Inflammatory macrophage treated with lipopolysaccharide for 1 hour (primary cell): ENCODE measurements around the gene KIF26B.
"Not testable (repeated sequence)": the region's sequence is repeated elsewhere in the genome, so short reads cannot be mapped to it uniquely, and the experiment has no call there.

ENCODE experiments used
- DNase-seq, 2 donors: peaks; one replicate each; pipeline ENCODE4 v3.0.0-alpha.2; 2020 to 2022

KIF26B gene

GRCh38 chr1:245690156-245690690 is 535.4 kb downstream of the KIF26B start:
- peak; percentile 40 to 46 for DNase-seq

- no peak for DNase-seq
Observed at GRCh38 chr1:245690946-245691541, 536.3 kb downstream of the KIF26B start.

DNA sequence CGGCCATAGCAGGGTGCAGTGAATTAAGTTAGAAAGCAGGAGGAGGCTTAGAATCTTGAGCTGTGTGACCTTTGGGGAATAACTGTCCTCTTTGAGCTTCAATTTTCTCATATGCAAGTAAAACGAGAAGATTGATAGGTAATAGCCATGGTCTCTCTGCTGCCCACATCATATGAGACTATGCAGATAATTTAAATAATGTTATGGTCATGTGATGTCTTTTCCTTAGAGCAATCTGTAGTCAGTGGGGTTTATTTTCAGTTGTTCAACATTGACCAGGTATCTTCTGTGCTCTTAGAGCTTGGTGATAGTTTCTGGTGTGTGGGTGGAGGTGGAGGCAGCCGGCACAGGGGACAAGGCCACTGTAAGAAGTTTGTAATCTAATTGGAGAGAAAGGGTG is 537.1 kb downstream of the KIF26B start:
- DNase-seq = no peak

DNA sequence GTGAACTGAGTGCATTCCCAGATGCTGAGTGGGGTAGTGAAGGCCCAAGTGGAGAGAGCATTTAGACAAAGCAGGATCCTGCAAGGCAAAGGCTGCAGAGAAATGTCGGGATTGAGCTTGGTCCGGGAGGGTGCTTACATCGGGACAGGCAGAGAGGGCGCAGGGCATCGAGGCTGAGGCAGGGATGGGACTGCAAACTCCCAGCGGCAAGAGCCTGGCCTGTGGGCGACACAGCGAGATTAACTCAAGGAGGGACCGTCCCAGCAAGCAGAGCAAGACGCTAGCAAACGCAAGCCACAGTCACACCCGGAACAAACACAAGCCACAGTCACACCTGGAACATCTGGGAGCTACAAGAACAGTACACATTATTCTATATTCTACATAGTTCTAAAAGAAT is 537.5 kb downstream of the KIF26B start:
- no peak for DNase-seq

- no peak for DNase-seq
Observed at GRCh38 chr1:245693116-245693793, 538.5 kb downstream of the KIF26B start.

- DNase-seq = no peak
Observed at GRCh38 chr1:245693941-245694752, 539.4 kb downstream of the KIF26B start.

DNA sequence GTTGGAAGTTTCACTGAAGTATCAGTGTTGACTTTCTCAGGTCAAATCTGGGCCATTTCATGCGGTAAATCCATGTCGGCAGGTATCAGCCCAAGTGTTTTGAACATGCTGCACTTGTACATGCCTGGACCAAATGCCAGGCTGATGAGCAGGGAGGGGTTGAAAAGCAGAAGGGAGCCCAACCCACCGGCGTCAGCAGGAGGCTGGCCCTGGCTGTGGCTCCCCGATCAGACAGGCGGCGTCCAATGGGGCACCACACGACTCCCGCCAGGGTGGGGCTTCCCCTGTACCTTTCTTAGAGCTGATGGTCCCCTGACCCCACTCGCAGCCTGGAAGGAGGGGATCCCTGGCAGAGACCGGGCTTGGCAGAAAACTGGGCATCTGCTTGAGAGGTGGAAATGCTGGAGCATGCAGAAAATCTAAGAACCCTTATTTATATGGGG is 540.0 kb downstream of the KIF26B start:
- no peak for DNase-seq

GRCh38 chr1:245695211-245695610 is 540.4 kb downstream of the KIF26B start:
- DNase-seq = no peak

DNA sequence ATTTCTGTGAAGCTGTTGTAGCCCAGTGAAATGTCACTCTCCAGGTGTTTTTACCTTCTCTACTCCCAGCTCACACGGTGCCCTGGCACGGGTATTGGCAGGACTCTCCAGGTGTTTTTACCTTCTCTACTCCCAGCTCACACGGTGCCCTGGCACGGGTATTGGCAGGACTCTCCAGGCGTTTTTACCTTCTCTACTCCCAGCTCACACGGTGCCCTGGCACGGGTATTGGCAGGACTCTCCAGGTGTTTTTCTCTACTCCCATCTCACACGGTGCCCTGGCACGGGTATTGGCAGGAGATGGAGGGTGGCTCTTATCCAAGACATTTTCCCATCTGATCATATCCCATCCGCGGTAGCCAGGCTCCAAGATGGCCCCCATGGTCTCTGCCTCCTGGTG is 540.9 kb downstream of the KIF26B start:
- not testable (repeated sequence) for DNase-seq

GRCh38 chr1:245698116-245698515 is 543.3 kb downstream of the KIF26B start:
- no peak for DNase-seq

DNA sequence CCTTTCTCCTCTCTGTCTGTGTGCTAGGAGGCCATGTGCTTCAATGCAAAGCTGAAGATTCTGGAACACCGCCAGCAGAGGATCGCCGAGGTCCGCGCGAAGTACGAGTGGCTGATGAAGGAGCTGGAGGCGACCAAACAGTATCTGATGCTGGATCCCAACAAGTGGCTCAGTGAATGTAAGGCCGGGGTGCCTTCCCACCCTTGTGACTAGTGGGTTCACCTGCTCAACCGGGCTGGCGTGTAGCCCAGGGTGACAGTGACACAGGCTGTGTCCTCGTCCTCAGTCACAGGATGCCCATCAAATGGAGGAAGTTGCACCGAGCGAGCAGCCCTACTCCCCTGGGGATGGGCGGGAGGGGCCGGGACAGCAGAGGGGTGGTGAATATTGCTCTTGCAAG is 544.1 kb downstream of the KIF26B start:
- no peak for DNase-seq

- DNase-seq = no peak
Observed at GRCh38 chr1:245700631-245701030, 545.8 kb downstream of the KIF26B start.

- DNase-seq = no peak
Observed at GRCh38 chr1:245701631-245702030, 546.8 kb downstream of the KIF26B start.

GRCh38 chr1:245702346-245702745 is 547.6 kb downstream of the KIF26B start:
- no peak for DNase-seq

DNA sequence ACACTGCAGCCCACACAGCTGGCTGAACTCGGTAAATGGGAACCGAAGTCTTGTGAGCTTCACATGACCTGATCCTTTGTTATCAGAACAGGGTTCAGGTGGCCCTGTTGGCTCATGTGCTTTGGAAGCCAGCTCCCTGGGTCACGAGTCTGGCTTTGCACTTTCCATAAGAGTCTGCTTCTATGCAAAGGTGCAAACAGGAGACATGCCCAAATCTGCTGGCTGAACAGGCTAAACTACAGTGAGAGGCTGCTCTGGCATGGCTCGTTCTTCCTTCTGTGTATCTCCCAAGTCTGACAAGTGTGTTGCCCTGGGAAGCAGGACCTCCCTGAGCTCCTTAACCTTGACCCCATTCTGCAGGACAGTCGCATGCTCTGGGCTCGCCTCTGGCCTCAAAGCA is 549.6 kb downstream of the KIF26B start:
- DNase-seq = no peak

- no peak for DNase-seq
Observed at GRCh38 chr1:245704765-245705164, 550.0 kb downstream of the KIF26B start.

- no peak for DNase-seq
Observed at GRCh38 chr1:245707941-245708340, 553.2 kb downstream of the KIF26B start.

- DNase-seq = no peak
Observed at GRCh38 chr1:245710961-245711903, 556.4 kb downstream of the KIF26B start.

DNA sequence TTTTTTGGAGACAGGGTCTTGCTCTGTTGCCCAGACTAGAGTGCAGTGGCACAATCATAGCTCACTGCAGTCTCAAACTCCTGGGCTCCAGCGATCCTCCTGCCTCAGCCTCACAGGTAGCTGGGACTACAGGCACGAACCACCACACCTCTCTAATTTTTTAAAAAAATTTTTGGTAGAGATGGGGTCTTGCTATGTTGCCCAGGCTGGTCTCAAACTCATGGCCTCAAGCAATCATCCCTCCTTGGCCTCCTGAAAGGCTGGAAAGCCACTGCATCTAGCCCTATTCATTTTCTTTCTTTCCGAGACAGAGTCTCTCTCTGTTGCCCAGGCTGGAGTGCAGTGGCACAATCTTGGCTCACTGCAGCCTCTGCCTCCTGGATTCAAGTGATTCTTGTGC is 559.2 kb downstream of the KIF26B start:
- not testable (repeated sequence) for DNase-seq

DNA sequence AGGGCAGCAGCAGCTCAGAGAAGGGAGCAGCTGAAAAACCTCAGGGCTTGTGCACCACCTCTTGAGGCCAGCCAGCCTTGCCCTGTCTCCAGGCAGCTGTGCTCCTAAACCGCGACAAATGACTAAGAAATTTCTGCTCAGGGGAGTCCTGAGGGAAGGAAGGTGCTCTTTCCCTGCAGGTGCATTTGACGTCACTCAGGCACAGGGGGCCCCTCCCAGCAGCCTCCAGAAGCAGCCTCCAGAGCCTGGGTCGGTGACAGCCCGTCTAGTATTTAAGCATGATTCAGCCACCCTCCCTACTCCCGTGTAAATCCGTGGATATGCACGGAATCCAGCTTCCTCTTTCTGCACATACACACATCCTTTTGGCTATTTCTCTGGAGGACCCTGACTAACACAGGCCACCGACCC is 560.5 kb downstream of the KIF26B start:
- DNase-seq = no peak

- DNase-seq = no peak
Observed at GRCh38 chr1:245715970-245716369, 561.2 kb downstream of the KIF26B start.

DNA sequence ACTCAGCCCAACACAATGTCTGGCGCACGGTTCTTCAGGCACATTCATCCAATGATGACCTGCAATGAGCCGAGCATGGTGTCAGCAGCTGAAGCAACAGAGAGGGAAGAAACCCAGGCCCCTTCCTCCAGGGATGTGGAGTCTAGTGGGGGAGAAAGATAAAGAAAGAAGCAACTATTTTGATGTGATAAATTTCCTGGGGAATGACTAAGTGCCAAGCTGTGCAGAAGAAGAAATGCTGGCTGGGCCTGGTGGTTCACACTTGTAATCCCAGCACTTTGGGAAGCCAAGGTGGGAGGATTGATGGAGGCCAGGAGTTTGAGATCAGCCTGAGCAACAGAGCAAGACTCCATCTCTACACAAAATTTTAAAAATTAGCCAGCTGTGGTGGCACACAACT is 561.8 kb downstream of the KIF26B start:
- DNase-seq = no peak

- no peak for DNase-seq
Observed at GRCh38 chr1:245717611-245718010, 562.8 kb downstream of the KIF26B start.
